GM19035 (cell line): ENCODE results near the gene SAMD7.

Source experiments
- ATAC-seq: cut with Tn5 transposase; IDR thresholded peaks from one replicate; pipeline ENCODE4 v1.9.1; 2021; ENCODE audit not compliant: unreplicated experiment

SAMD7 gene

GRCh38 chr3:169907476-169907875 lies 3.9 kb upstream of the SAMD7 start:
- no peak for ATAC-seq

GRCh38 chr3:169907944-169908343 lies 3.4 kb upstream of the SAMD7 start:
- no peak for ATAC-seq

- ATAC-seq: no peak
These were observed 2.0 kb downstream of the SAMD7 start for GRCh38 chr3:169913323-169913722.

- ATAC-seq: no peak
These were observed 2.9 kb downstream of the SAMD7 start for GRCh38 chr3:169914321-169914720.

GRCh38 chr3:169923189-169923588 lies 11.8 kb downstream of the SAMD7 start:
- ATAC-seq: no peak

- ATAC-seq: no peak
These were observed 12.5 kb downstream of the SAMD7 start for GRCh38 chr3:169923831-169924230.

- ATAC-seq: peak; percentile 41
These were observed 18.6 kb downstream of the SAMD7 start for GRCh38 chr3:169929830-169930519.

GRCh38 chr3:169930843-169931242 lies 19.5 kb downstream of the SAMD7 start:
- no peak for ATAC-seq

GRCh38 chr3:169931747-169932520 lies 20.6 kb downstream of the SAMD7 start:
- ATAC-seq: peak; percentile 90

- ATAC-seq: no peak
These were observed 27.9 kb downstream of the SAMD7 start for GRCh38 chr3:169939320-169939719.

- ATAC-seq: no peak
These were observed 28.4 kb downstream of the SAMD7 start for GRCh38 chr3:169939751-169940150.

- peak; percentile 70 for ATAC-seq
These were observed 29.3 kb downstream of the SAMD7 start for GRCh38 chr3:169940470-169941181.

- ATAC-seq: peak; percentile 82
These were observed 33.9 kb downstream of the SAMD7 start for GRCh38 chr3:169945313-169945712.

- no peak for ATAC-seq
These were observed 35.0 kb downstream of the SAMD7 start for GRCh38 chr3:169946336-169946735.

GRCh38 chr3:169948559-169949448 lies 37.4 kb downstream of the SAMD7 start:
- peak; percentile 23 for ATAC-seq

GRCh38 chr3:169952045-169952444 lies 40.7 kb downstream of the SAMD7 start:
- ATAC-seq: no peak

- peak; percentile 17 for ATAC-seq
These were observed 42.2 kb downstream of the SAMD7 start for GRCh38 chr3:169953462-169954141.

GRCh38 chr3:169954142-169954756 lies 42.9 kb downstream of the SAMD7 start:
- ATAC-seq: peak; percentile 65

GRCh38 chr3:169955406-169955805 lies 44.0 kb downstream of the SAMD7 start:
- no peak for ATAC-seq

GRCh38 chr3:169964176-169964575 lies 52.8 kb downstream of the SAMD7 start:
- ATAC-seq: no peak
